M059J (cell line): ENCODE data around the gene DLX3. TPM values are rescaled to one million over a fixed set of nuclear protein-coding genes. Genes with fewer than 3 reads are reported as not detected.

Source experiments
- DNase-seq: peaks from one replicate; pipeline ENCODE4 v3.0.0-alpha.2; 2012; ENCODE audit warnings: low read depth
- total RNA-seq: library from RNA; depleted of rRNA; stranded (reverse); fragments of >200 nt; shearing (Covaris generic); gene quantifications from 2 replicates; pipeline ENCODE4 v1.2.3, GENCODE V29; 2014; rRNA removed

The DLX3 gene
- total RNA-seq, 1 experiment from 2014 or later = 0.96 TPM

- no peak for DNase-seq
Observed at GRCh38 chr17:49957350-49957749, 37.7 kb downstream of the DLX3 start.

- no peak for DNase-seq
Observed at GRCh38 chr17:49956780-49957179, 38.2 kb downstream of the DLX3 start.

- DNase-seq = peak; percentile 87
Observed at GRCh38 chr17:49955157-49955556, 39.9 kb downstream of the DLX3 start.

- peak; percentile 79 for DNase-seq
Observed at GRCh38 chr17:49952912-49953497, 42.0 kb downstream of the DLX3 start.

- peak; percentile 88 for DNase-seq
Observed at GRCh38 chr17:49952209-49952911, 42.7 kb downstream of the DLX3 start.

- DNase-seq = peak; percentile 53
Observed at GRCh38 chr17:49951362-49952082, 43.5 kb downstream of the DLX3 start.

GRCh38 chr17:49949634-49950033 is 45.4 kb downstream of the DLX3 start:
- no peak for DNase-seq

- peak; percentile 81 for DNase-seq
Observed at GRCh38 chr17:49946964-49947584, 48.0 kb downstream of the DLX3 start.

- DNase-seq = no peak
Observed at GRCh38 chr17:49946208-49946607, 48.8 kb downstream of the DLX3 start.

- no peak for DNase-seq
Observed at GRCh38 chr17:49944273-49944870, 50.7 kb downstream of the DLX3 start.

GRCh38 chr17:49942947-49943346 is 52.1 kb downstream of the DLX3 start:
- no peak for DNase-seq

- no peak for DNase-seq
Observed at GRCh38 chr17:49941427-49941826, 53.6 kb downstream of the DLX3 start.

Other genes with a start within 250 kb of the DLX3 start
- gene FAM117A, start 231.1 kb downstream of the DLX3 start, total RNA-seq = 10.5 and 12.3 TPM in 2 replicates
- 28.2 and 50.4 TPM in 2 replicates for gene KAT7, start 206.5 kb downstream of the DLX3 start, total RNA-seq
- gene TAC4, start 147.2 kb downstream of the DLX3 start, total RNA-seq = not detected in 2 replicates
- gene DLX4, start 26.0 kb downstream of the DLX3 start, total RNA-seq = 5.5 and 7.4 TPM in 2 replicates
- gene ITGA3, start 60.9 kb upstream of the DLX3 start, total RNA-seq = 365 and 711 TPM in 2 replicates
- 27.2 and 38.2 TPM in 2 replicates for gene PDK2, start 100.1 kb upstream of the DLX3 start, total RNA-seq
- gene SAMD14, start 134.9 kb upstream of the DLX3 start, total RNA-seq = 0.22 and 0.49 TPM in 2 replicates
- gene PPP1R9B, start 155.5 kb upstream of the DLX3 start, total RNA-seq = 14.6 and 36.1 TPM in 2 replicates
- not detected in 2 replicates for gene SGCA, start 170.8 kb upstream of the DLX3 start, total RNA-seq
- 41.9 and 81.3 TPM in 2 replicates for gene COL1A1, start 206.4 kb upstream of the DLX3 start, total RNA-seq